Measurements from ENCODE around the gene DCP2.
"Not testable (repeated sequence)": the region's sequence is repeated elsewhere in the genome, so short reads cannot be mapped to it uniquely, and the experiment has no call there.

Gene DCP2

GRCh38 chr5:112951124-112951702 lies 25.4 kb upstream of the DCP2 start:
- no peak for DNase-seq (ENCODE audit: low read depth)
- TF ChIP-seq CTCF (IDR thresholded peaks at IDR 0.05; ENCODE audit: low read depth, low read length) = no peak
- TF ChIP-seq MYC (IDR thresholded peaks at IDR 0.05; ENCODE audit: low read depth, low read length) = no peak
- TF ChIP-seq, protein P1, sequence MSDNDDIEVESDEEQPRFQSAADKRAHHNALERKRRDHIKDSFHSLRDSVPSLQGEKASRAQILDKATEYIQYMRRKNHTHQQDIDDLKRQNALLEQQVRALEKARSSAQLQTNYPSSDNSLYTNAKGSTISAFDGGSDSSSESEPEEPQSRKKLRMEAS (IDR thresholded peaks at IDR 0.05; ENCODE audit: low read depth, low read length) = no peak
- no peak for TF ChIP-seq POLR2A (IDR thresholded peaks at IDR 0.05; ENCODE audit: extremely low read depth, insufficient read length)
- H3K4me3 ChIP-seq (ENCODE audit: low read depth, low read length) = no peak overlapping the region

- no peak for TF ChIP-seq CTCF (IDR thresholded peaks at IDR 0.05; ENCODE audit: low read depth, low read length)
- TF ChIP-seq, protein P1 (IDR thresholded peaks at IDR 0.05; ENCODE audit: low read depth, low read length) = no peak
- TF ChIP-seq MYC (IDR thresholded peaks at IDR 0.05; ENCODE audit: low read depth, low read length) = no peak
- no peak overlapping the region for H3K4me3 ChIP-seq (ENCODE audit: low read depth, low read length)
- DNase-seq (ENCODE audit: low read depth) = no peak
Observed at GRCh38 chr5:112956606-112957005, 20.0 kb upstream of the DCP2 start.

DNA sequence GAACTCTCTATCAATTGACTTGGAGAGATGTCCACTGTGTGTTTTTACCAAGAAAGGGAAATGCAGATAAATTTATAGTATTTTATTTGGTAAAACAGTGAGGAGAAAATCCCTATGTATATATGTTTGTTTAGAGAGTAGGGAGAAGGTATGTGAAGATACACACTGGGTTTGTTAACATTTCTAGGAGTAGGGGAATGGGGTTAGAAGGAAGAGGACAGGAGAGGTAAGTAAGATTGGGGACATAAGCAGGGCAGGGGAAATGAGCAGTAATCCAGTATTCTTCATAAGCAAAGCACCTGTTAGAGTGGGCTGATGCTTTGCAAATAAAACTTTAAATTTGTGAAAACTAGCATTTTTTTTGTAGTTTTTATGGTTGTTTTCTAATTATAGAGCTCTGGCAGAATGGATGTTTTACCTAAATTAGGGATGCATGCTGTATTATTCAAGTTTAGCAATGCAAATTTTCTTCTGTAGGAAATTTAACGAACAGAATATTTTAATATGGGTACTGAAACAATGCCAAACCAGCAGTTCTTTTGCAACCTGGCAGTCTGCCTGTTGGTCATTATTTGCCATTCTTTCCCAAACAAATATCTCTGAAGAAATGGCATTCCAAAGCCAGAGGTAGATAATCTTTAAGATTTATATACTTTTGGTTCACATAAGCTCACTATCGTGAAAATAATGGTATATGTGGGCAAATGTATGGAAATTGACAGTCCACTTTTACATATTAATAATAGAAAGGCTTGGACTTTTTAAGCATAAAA lies 19.4 kb upstream of the DCP2 start:
- TF ChIP-seq, protein P1 (IDR thresholded peaks at IDR 0.05; ENCODE audit: low read depth, low read length) = no peak
- TF ChIP-seq CTCF (IDR thresholded peaks at IDR 0.05; ENCODE audit: low read depth, low read length) = no peak
- TF ChIP-seq POLR2A (IDR thresholded peaks at IDR 0.05; ENCODE audit: extremely low read depth, insufficient read length) = no peak
- TF ChIP-seq MYC (IDR thresholded peaks at IDR 0.05; ENCODE audit: low read depth, low read length) = no peak
- DNase-seq (ENCODE audit: low read depth) = no peak
- no peak overlapping the region for H3K4me3 ChIP-seq (ENCODE audit: low read depth, low read length)

DNA sequence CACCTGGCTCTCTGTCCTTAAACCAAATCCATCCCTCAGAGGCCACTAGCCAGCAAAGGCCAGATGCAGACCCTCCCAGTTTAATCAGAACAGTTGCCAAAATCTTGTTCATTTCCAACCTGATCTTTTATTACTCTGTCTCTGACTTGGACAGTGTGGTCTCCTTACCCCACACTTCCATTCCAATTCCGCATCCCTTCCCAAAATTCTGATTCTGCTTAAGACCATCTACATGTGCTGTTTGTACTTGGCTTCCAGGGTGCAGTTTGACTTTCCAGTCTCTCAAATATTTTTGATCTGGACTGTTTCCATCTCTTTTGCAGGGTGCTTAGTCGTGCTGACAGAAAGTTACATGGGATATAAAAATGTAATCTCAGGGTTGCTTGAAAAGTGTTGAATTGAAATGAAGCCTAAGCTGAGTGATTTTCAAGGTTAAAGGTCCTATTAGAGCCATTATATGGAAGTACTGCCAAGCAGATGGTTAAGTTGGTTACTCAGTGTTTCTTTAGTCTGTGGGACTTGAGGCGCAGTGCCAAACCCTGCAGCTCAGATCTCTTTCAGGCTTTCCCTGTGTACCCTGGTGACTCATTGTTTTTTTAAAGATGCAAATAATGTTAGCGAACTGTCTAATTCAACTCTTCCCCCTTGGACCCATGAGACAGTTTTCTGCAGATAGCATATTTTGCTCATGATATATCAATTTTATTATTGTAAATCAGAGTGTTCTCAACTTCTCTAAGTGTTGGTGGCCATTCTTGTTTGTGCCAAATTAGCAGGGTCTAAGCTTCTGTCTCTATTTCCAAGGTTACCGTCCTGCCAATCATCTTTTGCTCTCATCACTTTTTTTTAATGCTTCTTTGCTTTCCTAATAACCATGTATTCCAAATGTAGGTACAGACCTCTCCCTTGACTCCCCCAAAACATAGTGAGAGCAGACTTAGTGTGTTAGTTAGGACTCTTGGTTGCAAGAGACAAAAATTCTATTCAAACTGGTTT lies 18.2 kb upstream of the DCP2 start:
- no peak for TF ChIP-seq MYC (IDR thresholded peaks at IDR 0.05; ENCODE audit: low read depth, low read length)
- TF ChIP-seq, protein P1 (IDR thresholded peaks at IDR 0.05; ENCODE audit: low read depth, low read length) = no peak
- no peak for TF ChIP-seq POLR2A (IDR thresholded peaks at IDR 0.05; ENCODE audit: extremely low read depth, insufficient read length)
- TF ChIP-seq CTCF (IDR thresholded peaks at IDR 0.05; ENCODE audit: low read depth, low read length) = no peak
- peak; percentile 25 for DNase-seq (ENCODE audit: low read depth)
- H3K4me3 ChIP-seq (ENCODE audit: low read depth, low read length) = no peak overlapping the region

GRCh38 chr5:112959872-112960271 lies 16.7 kb upstream of the DCP2 start:
- peak; percentile 44 for DNase-seq (ENCODE audit: low read depth)
- H3K4me3 ChIP-seq (ENCODE audit: low read depth, low read length) = not testable (repeated sequence)

DNA sequence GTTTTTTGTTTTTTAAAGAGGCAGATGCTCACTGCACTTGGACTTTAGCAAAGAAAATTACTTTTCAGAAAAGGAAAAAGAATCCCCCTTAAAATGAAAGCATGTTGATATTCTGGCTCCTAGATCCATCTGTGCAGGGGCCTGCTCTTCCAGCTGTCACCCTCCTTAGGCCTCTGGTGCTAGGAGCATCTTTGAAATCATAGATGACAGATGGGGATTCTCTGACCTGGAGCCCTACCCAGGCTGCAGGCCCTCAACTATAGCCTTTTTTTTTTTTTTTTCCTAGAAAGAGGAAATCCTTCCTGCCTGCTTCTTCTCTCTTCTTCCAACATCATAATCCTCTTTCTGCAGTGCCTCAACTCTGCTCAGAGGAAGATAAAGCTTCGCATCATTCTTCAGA lies 16.3 kb upstream of the DCP2 start:
- no peak for DNase-seq (ENCODE audit: low read depth)
- TF ChIP-seq, protein P1 (IDR thresholded peaks at IDR 0.05; ENCODE audit: low read depth, low read length) = no peak
- no peak for TF ChIP-seq POLR2A (IDR thresholded peaks at IDR 0.05; ENCODE audit: extremely low read depth, insufficient read length)
- TF ChIP-seq MYC (IDR thresholded peaks at IDR 0.05; ENCODE audit: low read depth, low read length) = no peak
- TF ChIP-seq CTCF (IDR thresholded peaks at IDR 0.05; ENCODE audit: low read depth, low read length) = no peak
- H3K4me3 ChIP-seq (ENCODE audit: low read depth, low read length) = no peak overlapping the region
